HEK293 (cell line): Measurements from ENCODE around the gene TMEM187.
A peak's percentile ranks its signal among the peaks of the same experiment; 100 is the strongest.

Experiments
- CTCF ChIP-seq: fragments of 450-650 bp; formaldehyde crosslinking; IDR thresholded peaks from 2 replicates; pipeline ENCODE4 v1.5.1; 2016; ENCODE audit warnings: missing biosample characterization, missing genetic modification characterization
- GLI2 ChIP-seq: fragments of 450-650 bp; formaldehyde crosslinking; IDR thresholded peaks from 2 replicates; pipeline ENCODE4; 2017; ENCODE audit warnings: missing biosample characterization, missing genetic modification characterization, low read depth, borderline replicate concordance
- IKZF3 ChIP-seq: fragments of 450-650 bp; IDR thresholded peaks from 2 replicates; pipeline ENCODE4 v1.5.0; 2018; ENCODE audit warnings: missing biosample characterization, mild to moderate bottlenecking, missing genetic modification characterization, moderate library complexity
- MEIS1 ChIP-seq: sonication (generic); formaldehyde crosslinking; IDR thresholded peaks from 2 replicates; pipeline ENCODE4 v1.8.1; 2022; ENCODE audit warnings: missing genetic modification reagents, mild to moderate bottlenecking, borderline replicate concordance
- PRDM1 ChIP-seq: fragments of 450-650 bp; formaldehyde crosslinking; IDR thresholded peaks from 2 replicates; pipeline ENCODE4; 2016; ENCODE audit warnings: missing biosample characterization, missing genetic modification characterization
- PRDM10 ChIP-seq: fragments of 450-650 bp; formaldehyde crosslinking; IDR thresholded peaks from 2 replicates; pipeline ENCODE4 v1.5.1; 2016; ENCODE audit warnings: missing biosample characterization, missing genetic modification characterization
- SCRT2 ChIP-seq: fragments of 450-650 bp; formaldehyde crosslinking; IDR thresholded peaks from 2 replicates; pipeline ENCODE4 v1.5.1; 2016; ENCODE audit warnings: missing biosample characterization, missing genetic modification characterization
- TRIM28 ChIP-seq: IDR thresholded peaks from 2 replicates; pipeline ENCODE4 v1.6.1; 2011; ENCODE audit warnings: low read length, control low read depth, borderline replicate concordance
- TSHZ1 ChIP-seq: fragments of 450-650 bp; formaldehyde crosslinking; IDR thresholded peaks from 2 replicates; pipeline ENCODE4 v1.5.1; 2016; ENCODE audit warnings: missing biosample characterization, missing genetic modification characterization, borderline replicate concordance
- ZBTB17 ChIP-seq: fragments of 450-650 bp; formaldehyde crosslinking; IDR thresholded peaks from 2 replicates; pipeline ENCODE4 v1.5.1; 2016; ENCODE audit warnings: missing biosample characterization, missing genetic modification characterization
- ZBTB20 ChIP-seq: fragments of 450-650 bp; formaldehyde crosslinking; IDR thresholded peaks from 2 replicates; pipeline ENCODE4 v1.5.1; 2016; ENCODE audit warnings: missing biosample characterization, missing genetic modification characterization
- ZBTB8A ChIP-seq: fragments of 450-650 bp; formaldehyde crosslinking; IDR thresholded peaks from 2 replicates; pipeline ENCODE4 v1.5.1; 2016; ENCODE audit warnings: missing biosample characterization, missing genetic modification characterization
- ZFHX2 ChIP-seq: fragments of 450-650 bp; formaldehyde crosslinking; conservative IDR thresholded peaks from 2 replicates; pipeline ENCODE4 v1.5.1; 2016; ENCODE audit warnings: missing biosample characterization, missing genetic modification characterization
- ZNF112 ChIP-seq: fragments of 450-650 bp; formaldehyde crosslinking; IDR thresholded peaks from 2 replicates; pipeline ENCODE4 v1.5.0; 2017; ENCODE audit warnings: missing biosample characterization, missing genetic modification characterization
- ZNF184 ChIP-seq: fragments of 450-650 bp; IDR thresholded peaks from 2 replicates; pipeline ENCODE4 v1.5.1; 2018; ENCODE audit warnings: missing biosample characterization, mild to moderate bottlenecking, missing genetic modification characterization
- ZNF202 ChIP-seq: fragments of 450-650 bp; formaldehyde crosslinking; IDR thresholded peaks from 2 replicates; pipeline ENCODE4 v1.5.1; 2016; ENCODE audit warnings: missing biosample characterization, missing genetic modification characterization, borderline replicate concordance
- ZNF274 ChIP-seq, 2 experiments: fragments of 200-500 bp in 1 of 2; fragments of 450-650 bp in 1 of 2; sonication (Bioruptor generic) in 1 of 2; formaldehyde crosslinking in 1 of 2; IDR thresholded peaks; 2 replicates each; pipeline versions ENCODE4 v1.5.1 to v1.6.1; 2014 to 2016; ENCODE audit warnings: borderline replicate concordance in 1 of 2, inconsistent platforms in 1 of 2, low read length in 1 of 2, missing biosample characterization in 1 of 2, missing genetic modification characterization in 1 of 2
- ZNF292 ChIP-seq: fragments of 450-650 bp; formaldehyde crosslinking; IDR thresholded peaks from 2 replicates; pipeline ENCODE4 v1.5.1; 2016; ENCODE audit warnings: low read depth, missing biosample characterization, missing genetic modification characterization, borderline replicate concordance
- ZNF324 ChIP-seq: fragments of 450-650 bp; formaldehyde crosslinking; IDR thresholded peaks from 2 replicates; pipeline ENCODE4 v1.5.1; 2016; ENCODE audit warnings: missing biosample characterization, missing genetic modification characterization
- ZNF48 ChIP-seq: fragments of 450-650 bp; formaldehyde crosslinking; IDR thresholded peaks from 2 replicates; pipeline ENCODE4 v1.5.1; 2016; ENCODE audit warnings: missing biosample characterization, missing genetic modification characterization
- ZNF514 ChIP-seq: fragments of 450-650 bp; formaldehyde crosslinking; IDR thresholded peaks from 2 replicates; pipeline ENCODE4 v1.5.1; 2016; ENCODE audit warnings: missing biosample characterization, missing genetic modification characterization
- ZNF544 ChIP-seq: fragments of 450-650 bp; formaldehyde crosslinking; IDR thresholded peaks from 2 replicates; pipeline ENCODE4 v1.5.0; 2017; ENCODE audit warnings: missing biosample characterization, missing genetic modification characterization
- ZNF596 ChIP-seq: fragments of 450-650 bp; IDR thresholded peaks from 2 replicates; pipeline ENCODE4 v1.5.0; 2018; ENCODE audit warnings: missing biosample characterization, mild to moderate bottlenecking, missing genetic modification characterization, moderate library complexity
- ZNF623 ChIP-seq: fragments of 450-650 bp; formaldehyde crosslinking; IDR thresholded peaks from 2 replicates; pipeline ENCODE4 v1.5.1; 2016; ENCODE audit warnings: missing biosample characterization, missing genetic modification characterization
- TF ChIP-seq, protein P1 (sequence below): fragments of 450-650 bp; formaldehyde crosslinking; IDR thresholded peaks from 2 replicates; pipeline ENCODE4 v1.5.1; 2017; ENCODE audit warnings: missing biosample characterization, mild to moderate bottlenecking, missing genetic modification characterization, moderate library complexity
- TF ChIP-seq, protein P2 (sequence below): fragments of 450-650 bp; formaldehyde crosslinking; IDR thresholded peaks from 2 replicates; pipeline ENCODE4 v1.5.1; 2017; ENCODE audit warnings: missing biosample characterization, missing genetic modification characterization
- TF ChIP-seq, protein P3 (sequence below): fragments of 450-650 bp; formaldehyde crosslinking; IDR thresholded peaks from 2 replicates; pipeline ENCODE4 v1.5.0; 2017; ENCODE audit warnings: missing biosample characterization, missing genetic modification characterization, borderline replicate concordance

The TMEM187 gene

GRCh38 chrX:153968754-153969124 is 3.8 kb upstream of the TMEM187 start (continued):
- TF ChIP-seq PRDM1 (tag by site-specific recombination) (peak; percentile 41; the same call in 1 of the 2 replicates), IKZF3 (tag by site-specific recombination) (no peak), ZBTB8A (tag by site-specific recombination) (no peak), ZBTB17 (tag by site-specific recombination) (peak; percentile 84), ZNF184 (tag by site-specific recombination) (no peak), SCRT2 (tag by site-specific recombination) (peak; percentile 99), ZNF48 (tag by site-specific recombination) (no peak), ZBTB20 (tag by site-specific recombination) (peak; percentile 62), ZFHX2 (peak; percentile 24), ZNF274 (IDR thresholded peaks at IDR 0.05; ENCODE audit: low read length) (no peak), ZNF274 (tag by site-specific recombination; IDR thresholded peaks at IDR 0.05; ENCODE audit: borderline replicate concordance) (no peak), ZNF292 (tag by site-specific recombination) (no peak), CTCF (peak; percentile 63), ZNF324 (tag by site-specific recombination) (no peak), TSHZ1 (tag by site-specific recombination) (no peak), ZNF514 (tag by site-specific recombination) (no peak), ZNF596 (no peak), ZNF202 (tag by site-specific recombination) (no peak), ZNF623 (tag by site-specific recombination) (no peak), GLI2 (tag by site-specific recombination) (no peak), PRDM10 (tag by site-specific recombination) (no peak), MEIS1 (no peak), ZNF112 (tag by site-specific recombination) (no peak), TRIM28 (no peak), ZNF544 (tag by site-specific recombination) (no peak)
- TF ChIP-seq, protein P1, sequence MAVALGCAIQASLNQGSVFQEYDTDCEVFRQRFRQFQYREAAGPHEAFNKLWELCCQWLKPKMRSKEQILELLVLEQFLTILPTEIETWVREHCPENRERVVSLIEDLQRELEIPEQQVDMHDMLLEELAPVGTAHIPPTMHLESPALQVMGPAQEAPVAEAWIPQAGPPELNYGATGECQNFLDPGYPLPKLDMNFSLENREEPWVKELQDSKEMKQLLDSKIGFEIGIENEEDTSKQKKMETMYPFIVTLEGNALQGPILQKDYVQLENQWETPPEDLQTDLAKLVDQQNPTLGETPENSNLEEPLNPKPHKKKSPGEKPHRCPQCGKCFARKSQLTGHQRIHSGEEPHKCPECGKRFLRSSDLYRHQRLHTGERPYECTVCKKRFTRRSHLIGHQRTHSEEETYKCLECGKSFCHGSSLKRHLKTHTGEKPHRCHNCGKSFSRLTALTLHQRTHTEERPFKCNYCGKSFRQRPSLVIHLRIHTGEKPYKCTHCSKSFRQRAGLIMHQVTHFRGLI (tag by site-specific recombination): 0 out of 2 replicates have a peak, but pooled peaks have one; percentile 18
- TF ChIP-seq, protein P2, sequence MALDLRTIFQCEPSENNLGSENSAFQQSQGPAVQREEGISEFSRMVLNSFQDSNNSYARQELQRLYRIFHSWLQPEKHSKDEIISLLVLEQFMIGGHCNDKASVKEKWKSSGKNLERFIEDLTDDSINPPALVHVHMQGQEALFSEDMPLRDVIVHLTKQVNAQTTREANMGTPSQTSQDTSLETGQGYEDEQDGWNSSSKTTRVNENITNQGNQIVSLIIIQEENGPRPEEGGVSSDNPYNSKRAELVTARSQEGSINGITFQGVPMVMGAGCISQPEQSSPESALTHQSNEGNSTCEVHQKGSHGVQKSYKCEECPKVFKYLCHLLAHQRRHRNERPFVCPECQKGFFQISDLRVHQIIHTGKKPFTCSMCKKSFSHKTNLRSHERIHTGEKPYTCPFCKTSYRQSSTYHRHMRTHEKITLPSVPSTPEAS (tag by site-specific recombination): no peak
- TF ChIP-seq, protein P3, sequence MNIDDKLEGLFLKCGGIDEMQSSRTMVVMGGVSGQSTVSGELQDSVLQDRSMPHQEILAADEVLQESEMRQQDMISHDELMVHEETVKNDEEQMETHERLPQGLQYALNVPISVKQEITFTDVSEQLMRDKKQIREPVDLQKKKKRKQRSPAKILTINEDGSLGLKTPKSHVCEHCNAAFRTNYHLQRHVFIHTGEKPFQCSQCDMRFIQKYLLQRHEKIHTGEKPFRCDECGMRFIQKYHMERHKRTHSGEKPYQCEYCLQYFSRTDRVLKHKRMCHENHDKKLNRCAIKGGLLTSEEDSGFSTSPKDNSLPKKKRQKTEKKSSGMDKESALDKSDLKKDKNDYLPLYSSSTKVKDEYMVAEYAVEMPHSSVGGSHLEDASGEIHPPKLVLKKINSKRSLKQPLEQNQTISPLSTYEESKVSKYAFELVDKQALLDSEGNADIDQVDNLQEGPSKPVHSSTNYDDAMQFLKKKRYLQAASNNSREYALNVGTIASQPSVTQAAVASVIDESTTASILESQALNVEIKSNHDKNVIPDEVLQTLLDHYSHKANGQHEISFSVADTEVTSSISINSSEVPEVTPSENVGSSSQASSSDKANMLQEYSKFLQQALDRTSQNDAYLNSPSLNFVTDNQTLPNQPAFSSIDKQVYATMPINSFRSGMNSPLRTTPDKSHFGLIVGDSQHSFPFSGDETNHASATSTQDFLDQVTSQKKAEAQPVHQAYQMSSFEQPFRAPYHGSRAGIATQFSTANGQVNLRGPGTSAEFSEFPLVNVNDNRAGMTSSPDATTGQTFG: no peak
